ENCODE data around the gene MYO15B.

The MYO15B gene

DNA sequence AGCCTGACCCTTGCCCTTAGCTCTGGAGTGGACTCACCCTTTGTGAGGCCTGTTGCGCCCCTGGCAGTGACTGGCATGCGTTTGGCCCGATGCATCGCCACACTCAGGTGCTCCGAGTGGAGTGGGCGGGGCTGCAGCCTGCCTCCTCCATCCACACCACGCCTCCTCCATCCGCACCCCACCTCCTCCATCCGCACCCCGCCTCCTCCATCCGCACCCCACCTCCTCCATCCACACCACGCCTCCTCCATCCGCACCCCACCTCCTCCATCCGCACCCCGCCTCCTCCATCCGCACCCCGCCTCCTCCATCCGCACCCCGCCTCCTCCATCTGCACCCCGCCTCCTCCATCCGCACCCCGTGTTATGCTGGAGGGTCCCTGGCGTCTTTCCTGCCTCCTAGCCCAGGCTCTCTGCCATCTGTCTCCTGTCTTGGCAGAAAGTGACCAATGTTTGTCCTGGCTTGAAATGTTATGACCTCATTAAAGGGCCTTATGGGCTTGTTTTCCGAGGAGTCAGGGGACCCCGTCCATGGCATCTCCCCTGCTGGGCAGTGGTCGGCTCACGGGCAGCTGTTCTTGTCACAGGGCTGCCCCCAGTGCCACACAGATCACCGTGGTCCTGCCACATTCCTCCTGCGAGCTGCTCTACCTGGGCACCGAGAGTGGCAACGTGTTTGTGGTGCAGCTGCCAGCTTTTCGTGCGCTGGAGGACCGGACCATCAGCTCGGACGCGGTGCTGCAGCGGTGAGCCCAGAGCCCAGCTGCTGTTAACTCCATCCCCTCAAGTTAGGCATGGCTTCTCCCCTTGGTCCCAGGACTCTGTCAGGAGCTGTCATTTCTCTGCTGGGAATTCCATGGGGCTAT is 28.7 kb upstream of the MYO15B start:
- DNase-seq, result no peak

DNA sequence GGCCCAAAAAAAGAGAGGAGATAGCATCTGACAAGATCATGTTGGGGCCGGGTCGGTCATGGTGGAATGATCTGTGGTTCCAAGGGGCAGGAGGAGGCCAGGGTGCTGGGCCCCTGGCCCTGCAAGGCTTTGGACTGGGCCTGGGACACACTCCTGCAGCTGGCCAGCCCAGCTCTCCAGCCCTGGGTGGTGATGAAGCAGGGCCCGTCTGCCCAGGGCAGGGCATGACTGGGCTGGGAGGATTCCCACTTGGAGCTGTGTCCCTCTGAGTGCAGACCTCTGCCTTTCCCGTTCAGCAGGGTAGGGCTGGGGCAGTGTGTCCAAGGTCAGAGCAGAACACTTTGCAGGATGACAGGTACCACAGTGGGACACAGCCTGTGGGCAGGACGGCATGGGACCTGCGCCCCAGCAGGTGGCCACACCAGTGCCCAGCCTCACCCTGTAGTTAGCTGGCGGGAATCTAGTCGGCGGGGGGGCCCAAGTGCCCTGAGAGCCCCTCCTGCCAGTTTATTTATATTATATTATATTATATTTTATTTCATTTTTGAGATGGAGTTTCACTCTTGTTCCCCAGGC is 27.6 kb upstream of the MYO15B start:
- no peak for DNase-seq

GRCh38 chr17:75561927-75562603 is 25.5 kb upstream of the MYO15B start:
- DNase-seq, result no peak

DNA sequence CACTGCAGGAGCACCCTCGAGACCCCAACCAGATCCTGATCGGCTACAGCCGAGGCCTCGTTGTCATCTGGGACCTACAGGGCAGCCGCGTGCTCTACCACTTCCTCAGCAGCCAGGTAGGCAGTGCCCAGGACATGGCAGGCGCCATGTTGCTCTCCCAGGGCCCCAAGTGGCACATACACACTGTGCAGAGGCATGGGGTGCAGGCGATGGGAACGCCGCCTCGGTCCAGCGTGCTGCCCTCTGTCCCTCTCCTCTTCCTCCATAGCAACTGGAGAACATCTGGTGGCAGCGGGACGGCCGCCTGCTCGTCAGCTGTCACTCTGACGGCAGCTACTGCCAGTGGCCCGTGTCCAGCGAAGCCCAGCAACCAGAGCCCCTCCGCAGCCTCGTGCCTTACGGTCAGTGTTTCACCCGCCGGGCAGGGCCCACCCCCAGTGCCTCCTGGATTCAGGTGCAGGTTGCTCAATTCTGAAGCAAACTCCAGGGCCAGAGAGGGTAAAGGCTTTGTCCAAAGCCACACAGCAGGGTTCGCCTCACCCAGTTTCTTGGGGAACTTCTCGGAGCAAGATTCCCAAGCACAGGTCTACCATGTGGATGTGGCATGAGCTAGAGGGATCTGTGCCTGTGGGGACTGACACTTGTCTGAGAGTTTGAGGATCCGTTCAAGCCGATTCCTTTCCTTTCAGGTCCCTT is 24.4 kb upstream of the MYO15B start:
- DNase-seq, result no peak

- no peak for DNase-seq
Measured at GRCh38 chr17:75564195-75564594, 23.4 kb upstream of the MYO15B start.

GRCh38 chr17:75565066-75565465 is 22.5 kb upstream of the MYO15B start:
- DNase-seq, result no peak

DNA sequence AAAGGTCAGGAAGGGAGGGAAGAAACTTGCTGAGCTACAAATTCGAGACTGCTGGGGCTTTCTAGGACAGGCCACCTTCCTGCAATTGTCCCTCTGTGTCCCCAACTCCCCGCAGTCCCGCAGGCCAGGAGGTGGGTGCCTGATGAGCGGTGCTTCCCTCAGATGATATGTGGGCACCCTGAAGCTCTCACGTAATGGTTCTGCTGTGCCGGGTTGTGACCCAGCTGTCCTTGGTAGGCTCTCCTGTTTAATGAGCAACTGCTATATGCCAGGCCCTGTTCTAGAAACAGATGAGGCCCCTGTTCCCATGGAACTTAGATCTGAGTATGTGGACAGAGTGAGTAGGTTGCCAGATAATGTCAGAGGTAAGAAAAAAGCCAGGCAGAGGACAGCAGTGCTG is 22.0 kb upstream of the MYO15B start:
- no peak for DNase-seq

DNA sequence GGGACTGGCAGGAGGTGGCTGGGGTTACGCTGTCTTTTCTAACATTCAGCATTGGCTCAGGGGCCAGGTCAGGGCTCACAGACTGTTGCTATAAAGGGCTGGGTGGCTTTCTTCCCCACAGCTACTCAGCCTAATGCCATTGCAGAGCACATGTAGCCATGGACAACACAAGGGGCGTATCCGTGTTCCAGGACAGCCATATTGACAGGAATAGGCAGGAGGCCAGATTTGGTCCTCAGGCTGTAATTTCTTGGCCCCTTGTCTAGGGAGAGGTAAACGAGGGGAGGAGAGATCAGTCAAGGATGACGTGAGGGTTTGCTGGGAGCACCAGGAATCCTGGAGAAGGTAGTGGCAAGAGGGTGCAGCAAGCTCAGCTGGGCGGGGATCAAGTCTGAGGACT is 21.2 kb upstream of the MYO15B start:
- no peak for DNase-seq

- DNase-seq, result no peak
Measured at GRCh38 chr17:75566834-75567233, 20.8 kb upstream of the MYO15B start.

DNA sequence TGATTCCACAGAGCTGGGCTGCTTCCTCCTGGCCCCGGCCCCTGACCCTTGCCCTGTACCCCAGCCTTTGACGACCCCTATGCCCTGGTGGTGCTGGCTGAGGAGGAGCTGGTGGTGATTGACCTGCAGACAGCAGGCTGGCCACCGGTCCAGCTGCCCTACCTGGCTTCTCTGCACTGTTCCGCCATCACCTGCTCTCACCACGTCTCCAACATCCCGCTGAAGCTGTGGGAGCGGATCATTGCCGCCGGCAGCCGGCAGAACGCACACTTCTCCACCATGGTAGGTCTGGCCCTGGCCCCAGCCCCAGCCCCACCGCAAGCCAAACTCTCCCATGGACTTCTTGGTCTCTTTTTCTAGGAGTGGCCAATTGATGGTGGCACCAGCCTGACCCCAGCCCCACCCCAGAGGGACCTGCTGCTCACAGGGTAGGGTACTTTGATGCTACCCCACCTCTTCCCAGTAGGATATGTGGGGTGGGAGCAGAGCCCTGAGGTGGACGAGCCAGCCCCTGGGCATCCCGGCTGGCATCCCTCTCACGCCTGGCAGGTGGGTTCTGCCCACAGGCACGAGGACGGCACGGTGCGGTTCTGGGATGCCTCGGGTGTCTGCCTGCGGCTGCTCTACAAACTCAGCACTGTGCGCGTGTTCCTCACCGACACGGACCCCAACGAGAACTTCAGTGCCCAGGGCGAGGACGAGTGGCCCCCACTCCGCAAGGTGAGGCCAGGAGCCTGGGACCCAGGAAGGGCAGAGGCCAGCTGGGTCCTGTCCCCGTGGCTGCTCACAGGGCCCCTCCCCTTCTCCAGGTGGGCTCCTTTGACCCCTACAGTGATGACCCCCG is 19.0 kb upstream of the MYO15B start:
- DNase-seq, result no peak

- DNase-seq, result no peak
Measured at GRCh38 chr17:75570034-75570676, 17.4 kb upstream of the MYO15B start.

DNA sequence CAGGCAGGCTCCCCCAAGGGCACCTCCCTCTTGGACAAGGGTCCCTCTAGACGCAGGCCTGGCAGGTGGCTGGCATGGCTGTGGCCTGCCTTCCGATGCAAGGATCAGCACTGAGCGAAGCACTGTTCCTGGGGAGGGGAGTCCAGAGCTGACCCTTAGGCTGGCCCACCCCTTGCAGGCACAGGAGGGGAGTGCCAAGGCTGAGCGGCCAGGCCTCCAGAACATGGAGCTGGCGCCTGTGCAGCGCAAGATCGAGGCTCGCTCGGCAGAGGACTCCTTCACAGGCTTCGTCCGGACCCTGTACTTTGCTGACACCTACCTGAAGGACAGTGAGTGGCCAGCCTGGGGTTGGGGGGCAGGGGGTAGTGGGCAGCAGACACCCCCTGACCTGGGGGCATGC is 16.8 kb upstream of the MYO15B start:
- DNase-seq, result no peak

DNA sequence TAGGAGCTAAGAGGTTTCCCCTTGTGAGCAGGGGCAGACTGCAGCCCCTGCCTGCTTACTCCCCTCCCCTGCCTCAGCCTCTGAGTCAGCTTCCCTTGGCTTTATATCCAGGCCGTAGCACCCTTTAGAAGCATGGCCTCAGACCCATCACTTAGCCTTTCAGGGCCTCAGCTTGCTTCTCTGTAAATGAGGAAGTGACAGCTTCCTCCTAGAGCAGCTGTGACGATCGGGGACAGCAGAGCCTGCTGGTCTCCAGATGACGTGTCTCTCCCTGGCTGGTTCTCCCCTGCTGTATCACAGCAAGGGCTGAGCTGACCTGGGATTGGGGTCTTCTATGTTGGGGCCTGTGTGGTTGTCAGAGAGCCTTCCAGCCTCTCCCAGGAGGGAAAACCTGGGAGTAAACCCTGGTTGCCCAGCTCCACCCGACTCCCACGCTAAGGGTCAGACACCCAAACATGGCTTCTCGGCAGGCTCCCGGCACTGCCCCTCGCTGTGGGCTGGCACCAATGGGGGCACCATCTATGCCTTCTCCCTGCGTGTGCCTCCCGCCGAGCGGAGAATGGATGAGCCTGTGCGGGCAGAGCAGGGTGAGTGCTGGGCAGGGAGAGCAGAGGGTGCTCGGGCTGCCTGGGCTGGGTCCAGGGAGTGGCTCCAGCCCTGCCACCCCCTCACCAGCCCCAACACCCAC is 16.3 kb upstream of the MYO15B start:
- DNase-seq, result no peak

- no peak for DNase-seq
Measured at GRCh38 chr17:75571885-75572215, 15.8 kb upstream of the MYO15B start.

- DNase-seq, result no peak
Measured at GRCh38 chr17:75572713-75573539, 14.7 kb upstream of the MYO15B start.

DNA sequence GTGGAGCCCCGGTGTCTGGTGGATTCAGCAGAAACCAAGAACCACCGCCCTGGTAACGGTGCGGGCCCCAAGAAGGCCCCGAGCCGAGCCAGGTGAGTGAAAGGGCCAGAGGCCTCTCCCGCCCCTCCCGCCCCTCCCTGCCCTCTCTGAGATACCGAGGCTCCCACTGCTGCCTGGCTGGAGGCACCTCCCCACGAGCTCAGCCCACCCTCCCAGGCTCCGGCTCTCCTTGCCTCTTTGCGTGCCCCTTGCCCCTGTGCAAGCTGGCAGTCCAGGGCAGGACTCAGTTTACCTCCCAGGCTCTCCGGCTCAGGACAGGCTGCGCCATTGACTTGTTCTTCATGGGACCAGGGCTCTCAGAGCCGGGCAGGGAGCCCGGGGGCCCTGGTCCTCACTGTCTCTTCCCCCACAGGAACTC is 14.1 kb upstream of the MYO15B start:
- no peak for DNase-seq

GRCh38 chr17:75573994-75574393 is 13.6 kb upstream of the MYO15B start:
- DNase-seq, result no peak

- DNase-seq, result no peak
Measured at GRCh38 chr17:75574404-75575036, 13.1 kb upstream of the MYO15B start.

DNA sequence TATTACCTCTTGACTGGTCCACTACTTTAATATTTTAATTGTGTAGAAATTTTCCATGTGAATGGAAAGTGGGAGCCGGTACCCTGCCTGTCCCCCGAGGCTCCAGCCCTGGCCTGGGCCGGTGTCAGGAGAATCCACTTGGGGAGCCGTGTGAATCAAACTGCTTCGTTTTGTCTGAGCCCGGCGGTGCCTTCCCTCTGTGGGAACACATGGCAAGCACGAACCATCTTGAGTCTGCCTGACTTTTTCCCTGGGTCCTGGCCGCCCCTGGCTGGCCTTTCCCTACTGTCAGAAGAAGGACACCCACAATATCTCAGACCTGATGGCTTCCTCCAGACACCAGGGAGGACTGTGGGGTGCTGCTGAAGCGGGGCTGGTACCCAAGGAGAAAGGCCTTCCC is 12.4 kb upstream of the MYO15B start:
- no peak for DNase-seq

DNA sequence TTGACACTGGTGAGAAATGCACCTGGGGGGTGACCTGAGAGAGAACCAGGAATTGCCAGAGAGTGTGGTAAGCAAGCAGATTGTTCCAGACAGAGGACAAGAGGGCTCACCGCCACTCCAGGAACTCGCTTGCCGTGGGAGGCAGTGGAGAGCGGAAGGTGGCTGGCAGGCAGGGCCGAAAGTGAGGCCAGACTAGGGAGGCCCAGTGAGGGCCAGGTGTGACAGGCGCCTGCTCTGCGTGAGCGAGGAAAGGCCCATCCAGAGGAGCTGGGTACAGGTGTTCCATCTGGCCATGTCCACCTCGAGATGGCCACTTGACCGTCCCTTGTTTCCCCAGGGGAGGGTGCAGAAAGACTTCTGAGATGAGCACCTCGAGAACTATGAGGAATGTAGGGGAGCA is 11.9 kb upstream of the MYO15B start:
- no peak for DNase-seq

Measured in stimulated activated CD4-positive, alpha-beta T cell treated with anti-CD3 and anti-CD28 coated beads, Interleukin-12 subunit alpha, Interleukin-12 subunit beta, amount 100 ng/mL, for 4 hours (primary cell).